Lower leg skin (tissue), 3 donors: ENCODE results near the gene NDEL1.

Experiments
- POLR2A ChIP-seq, 2 donors: fragments of 450-650 bp; IDR thresholded peaks; one replicate each; pipeline ENCODE4 v1.6.1; 2016 to 2017; ENCODE audit warnings: antibody characterized with exemption in 2 of 2, mild to moderate bottlenecking in 1 of 2, moderate library complexity in 1 of 2
- TF ChIP-seq, protein P1 (sequence below), 3 donors: fragments of 450-650 bp; IDR thresholded peaks; one replicate each; pipeline ENCODE4 v1.5.1; 2016; ENCODE audit warnings: antibody characterized with exemption in 3 of 3, mild to moderate bottlenecking in 3 of 3, moderate library complexity in 2 of 3

DNA sequence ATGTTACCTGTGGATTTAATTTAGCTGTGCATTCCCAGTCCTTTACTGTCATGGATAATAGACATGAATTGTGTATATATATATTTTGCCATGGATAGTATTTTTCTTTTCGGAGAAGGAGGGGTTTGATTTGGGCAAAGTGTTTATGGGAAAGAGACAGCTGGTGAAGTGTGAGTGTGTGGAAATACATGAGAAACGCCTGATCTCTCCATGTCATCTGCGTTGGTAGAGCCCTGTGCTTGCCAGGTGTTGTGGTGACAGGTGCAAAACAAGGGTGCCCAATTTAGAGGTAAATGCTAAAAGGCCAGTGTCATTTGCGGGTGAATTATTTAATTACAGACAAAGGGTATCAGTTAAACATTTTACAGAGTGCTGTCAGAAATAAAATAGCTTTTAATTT, 23.4 kb downstream of the NDEL1 start:
- TF ChIP-seq, protein P1, sequence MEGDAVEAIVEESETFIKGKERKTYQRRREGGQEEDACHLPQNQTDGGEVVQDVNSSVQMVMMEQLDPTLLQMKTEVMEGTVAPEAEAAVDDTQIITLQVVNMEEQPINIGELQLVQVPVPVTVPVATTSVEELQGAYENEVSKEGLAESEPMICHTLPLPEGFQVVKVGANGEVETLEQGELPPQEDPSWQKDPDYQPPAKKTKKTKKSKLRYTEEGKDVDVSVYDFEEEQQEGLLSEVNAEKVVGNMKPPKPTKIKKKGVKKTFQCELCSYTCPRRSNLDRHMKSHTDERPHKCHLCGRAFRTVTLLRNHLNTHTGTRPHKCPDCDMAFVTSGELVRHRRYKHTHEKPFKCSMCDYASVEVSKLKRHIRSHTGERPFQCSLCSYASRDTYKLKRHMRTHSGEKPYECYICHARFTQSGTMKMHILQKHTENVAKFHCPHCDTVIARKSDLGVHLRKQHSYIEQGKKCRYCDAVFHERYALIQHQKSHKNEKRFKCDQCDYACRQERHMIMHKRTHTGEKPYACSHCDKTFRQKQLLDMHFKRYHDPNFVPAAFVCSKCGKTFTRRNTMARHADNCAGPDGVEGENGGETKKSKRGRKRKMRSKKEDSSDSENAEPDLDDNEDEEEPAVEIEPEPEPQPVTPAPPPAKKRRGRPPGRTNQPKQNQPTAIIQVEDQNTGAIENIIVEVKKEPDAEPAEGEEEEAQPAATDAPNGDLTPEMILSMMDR (IDR thresholded peaks at IDR 0.05), result no peak
- TF ChIP-seq POLR2A (IDR thresholded peaks at IDR 0.05), result no peak
